ENCODE results near the gene ZPBP2.

- TF ChIP-seq POLR2A (IDR thresholded peaks at IDR 0.05; ENCODE audit: low read depth), result no peak
- TF ChIP-seq, protein P1, sequence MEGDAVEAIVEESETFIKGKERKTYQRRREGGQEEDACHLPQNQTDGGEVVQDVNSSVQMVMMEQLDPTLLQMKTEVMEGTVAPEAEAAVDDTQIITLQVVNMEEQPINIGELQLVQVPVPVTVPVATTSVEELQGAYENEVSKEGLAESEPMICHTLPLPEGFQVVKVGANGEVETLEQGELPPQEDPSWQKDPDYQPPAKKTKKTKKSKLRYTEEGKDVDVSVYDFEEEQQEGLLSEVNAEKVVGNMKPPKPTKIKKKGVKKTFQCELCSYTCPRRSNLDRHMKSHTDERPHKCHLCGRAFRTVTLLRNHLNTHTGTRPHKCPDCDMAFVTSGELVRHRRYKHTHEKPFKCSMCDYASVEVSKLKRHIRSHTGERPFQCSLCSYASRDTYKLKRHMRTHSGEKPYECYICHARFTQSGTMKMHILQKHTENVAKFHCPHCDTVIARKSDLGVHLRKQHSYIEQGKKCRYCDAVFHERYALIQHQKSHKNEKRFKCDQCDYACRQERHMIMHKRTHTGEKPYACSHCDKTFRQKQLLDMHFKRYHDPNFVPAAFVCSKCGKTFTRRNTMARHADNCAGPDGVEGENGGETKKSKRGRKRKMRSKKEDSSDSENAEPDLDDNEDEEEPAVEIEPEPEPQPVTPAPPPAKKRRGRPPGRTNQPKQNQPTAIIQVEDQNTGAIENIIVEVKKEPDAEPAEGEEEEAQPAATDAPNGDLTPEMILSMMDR (IDR thresholded peaks at IDR 0.05), result no peak
Measured at GRCh38 chr17:39852239-39852638, 15.8 kb upstream of the ZPBP2 start.
